NT2/D1 (cell line): ENCODE results near the gene MDK.
A peak's percentile ranks its signal among the peaks of the same experiment; 100 is the strongest.

Experiments used
- DNase-seq: peaks from one replicate; pipeline ENCODE4 v3.0.0-alpha.2; 2011; ENCODE audit warnings: low read depth, low spot score
- H3K27me3 ChIP-seq: 2 replicates; pipeline ENCODE4 v1.6.0; 2011; ENCODE audit warnings: mild to moderate bottlenecking; ENCODE audit not compliant: insufficient read length, insufficient read depth
- H3K36me3 ChIP-seq: 2 replicates; pipeline ENCODE4 v1.6.1; 2011; ENCODE audit warnings: mild to moderate bottlenecking, low read length, mixed read lengths; ENCODE audit not compliant: insufficient read depth, insufficient read length
- H3K4me1 ChIP-seq: 2 replicates; pipeline ENCODE4 v1.5.1; 2011; ENCODE audit not compliant: insufficient read depth, insufficient read length
- H3K4me3 ChIP-seq: 2 replicates; pipeline ENCODE4 v1.5.1; 2011; ENCODE audit warnings: low read depth; ENCODE audit not compliant: insufficient read length
- H3K9ac ChIP-seq: 2 replicates; pipeline ENCODE4 v1.6.0; 2011; ENCODE audit warnings: low read depth; ENCODE audit not compliant: insufficient read length
- H3K9me3 ChIP-seq: 2 replicates; pipeline ENCODE4 v1.5.1; 2011; ENCODE audit warnings: mild to moderate bottlenecking, low read length; ENCODE audit not compliant: insufficient read depth
- SUZ12 ChIP-seq: IDR thresholded peaks from 2 replicates; pipeline ENCODE4 v1.6.1; 2011; ENCODE audit not compliant: insufficient read length, insufficient read depth; ENCODE audit errors: extremely low read depth
- YY1 ChIP-seq: IDR thresholded peaks from 2 replicates; pipeline ENCODE4 v1.6.1; 2011; ENCODE audit not compliant: insufficient read length, insufficient read depth
- ZNF274 ChIP-seq: IDR thresholded peaks from 2 replicates; pipeline ENCODE4 v1.6.1; 2011; ENCODE audit warnings: mild to moderate bottlenecking, low read depth, low read length

The MDK gene

DNA sequence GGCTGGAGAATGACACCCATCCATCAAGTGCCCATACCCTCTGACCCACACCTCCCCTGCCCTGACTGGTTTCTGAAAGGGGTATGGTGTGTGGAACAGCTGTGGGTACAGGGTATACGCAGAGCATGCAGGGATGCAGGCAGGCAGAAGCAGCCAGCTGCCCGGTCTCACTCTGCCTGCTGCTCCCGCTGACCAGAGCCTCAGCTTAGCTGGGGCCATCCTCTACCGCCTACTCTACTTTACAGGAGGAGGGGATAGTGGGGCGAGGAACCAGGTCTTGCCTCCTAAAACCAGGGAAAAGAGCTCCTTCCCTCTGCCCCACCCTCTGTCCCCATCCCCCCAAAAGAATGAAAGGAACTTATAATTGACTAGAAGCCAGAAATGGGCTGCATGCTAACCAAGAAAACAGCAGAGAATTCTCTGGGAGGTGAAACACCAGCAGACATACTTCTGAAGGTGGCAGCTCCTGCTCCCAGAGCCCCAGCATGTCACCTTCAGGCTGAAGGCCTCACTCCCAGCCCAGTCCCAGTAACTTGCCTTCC lies 23.1 kb downstream of the MDK start:
- H3K27me3 ChIP-seq: no peaks in the 10 kb centered on the region
- H3K9ac ChIP-seq: no peak overlapping the region
- no peak overlapping the region for H3K4me3 ChIP-seq
- TF ChIP-seq YY1 (no peak), ZNF274 (no peak), SUZ12 (no peak)
- H3K4me1 ChIP-seq: peaks cover 15% of the 10 kb centered on the region
- H3K9me3 ChIP-seq: no peaks in the 10 kb centered on the region
- H3K36me3 ChIP-seq: peaks cover 79% of the 10 kb centered on the region
- DNase-seq: no peak

DNA sequence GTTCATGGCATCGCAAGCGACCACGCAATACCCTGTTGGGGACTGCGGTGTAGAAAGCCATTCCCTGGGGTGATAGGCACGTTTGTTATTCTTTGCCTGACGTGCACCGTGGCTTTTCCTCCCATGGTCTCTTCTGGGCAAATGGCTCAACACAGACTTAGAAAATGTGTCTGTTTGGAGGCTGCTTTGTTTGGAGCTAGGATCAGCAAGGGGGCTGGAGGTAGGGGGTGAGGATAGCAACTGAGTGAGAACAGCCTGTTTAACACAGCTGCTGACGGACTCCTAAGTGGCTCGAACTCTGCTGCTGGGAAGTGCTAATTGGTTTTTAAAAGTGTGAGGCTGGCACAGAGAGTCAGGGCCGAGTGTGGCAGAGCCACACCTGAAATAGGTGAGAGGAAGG lies 26.2 kb downstream of the MDK start:
- Histone ChIP-seq H3K9me3 (no peaks in the 10 kb centered on the region), H3K36me3 (peaks cover 65% of the 10 kb centered on the region), H3K27me3 (no peaks in the 10 kb centered on the region), H3K4me1 (peaks cover 27% of the 10 kb centered on the region), H3K4me3 (no peak overlapping the region), H3K9ac (peak overlapping the region; percentile 39)
- DNase-seq: no peak
- TF ChIP-seq ZNF274 (no peak), SUZ12 (no peak), YY1 (no peak)

DNA sequence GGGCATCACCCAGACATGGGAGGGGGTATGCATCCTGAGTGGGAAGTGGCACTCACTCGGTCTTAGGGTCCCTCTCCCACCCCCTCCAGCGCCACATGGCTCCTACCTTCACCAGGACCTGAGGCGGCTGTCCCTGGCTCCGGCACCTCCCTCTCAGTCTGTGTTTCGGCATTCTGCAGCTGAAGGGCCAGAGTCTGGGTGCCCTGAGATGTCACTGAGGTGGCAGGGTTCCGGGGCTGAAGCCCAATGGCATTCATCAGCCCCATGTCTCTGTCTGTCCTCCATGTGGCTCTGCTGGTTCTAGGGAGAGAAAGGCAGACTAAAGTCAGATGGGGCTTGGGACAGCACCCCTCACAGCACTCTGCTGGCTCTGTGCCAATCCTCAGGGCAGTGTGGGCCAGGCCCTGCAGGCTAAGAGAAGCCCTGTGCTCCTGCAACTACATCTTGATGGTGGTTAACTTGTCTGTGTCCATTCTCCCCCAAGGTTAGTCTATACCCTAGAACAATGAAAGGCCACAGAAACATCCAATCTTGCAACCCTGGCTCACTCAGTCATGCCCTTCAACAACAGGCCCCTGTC lies 27.0 kb downstream of the MDK start:
- peaks cover 62% of the 10 kb centered on the region for H3K36me3 ChIP-seq

DNA sequence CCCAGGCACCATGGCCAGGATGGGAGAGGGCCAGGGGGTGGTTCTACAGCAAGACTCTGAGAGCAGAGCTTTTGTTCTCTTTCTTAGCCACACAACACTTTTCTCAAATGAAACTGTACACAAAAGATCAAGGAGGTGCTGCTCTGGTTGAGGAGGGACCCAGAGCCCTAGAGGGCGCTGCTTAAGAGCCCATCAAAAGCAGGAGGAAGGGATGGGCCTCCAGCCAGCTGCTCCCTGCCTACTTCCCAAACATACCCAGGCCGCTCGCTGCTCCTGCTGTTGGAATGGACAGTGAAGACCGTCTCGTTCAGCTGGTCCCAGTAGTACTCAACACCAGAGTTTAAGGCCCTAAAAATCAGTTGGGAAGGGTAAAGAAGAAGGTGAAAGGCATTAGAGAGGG lies 28.6 kb downstream of the MDK start:
- Histone ChIP-seq H3K9me3 (no peaks in the 10 kb centered on the region), H3K9ac (peak overlapping the region; percentile 4), H3K4me1 (peaks cover 27% of the 10 kb centered on the region), H3K27me3 (no peaks in the 10 kb centered on the region), H3K4me3 (no peak overlapping the region), H3K36me3 (peaks cover 64% of the 10 kb centered on the region)
- DNase-seq: no peak
- TF ChIP-seq YY1: no peak
- no peak for TF ChIP-seq ZNF274
- no peak for TF ChIP-seq SUZ12

More for the DNA sequence above, 27.0 kb downstream of the MDK start:
- H3K27me3 ChIP-seq: no peaks in the 10 kb centered on the region
- no peak overlapping the region for H3K4me3 ChIP-seq
- no peak for DNase-seq
- H3K9me3 ChIP-seq: no peaks in the 10 kb centered on the region
- H3K9ac ChIP-seq: peak overlapping the region; percentile 21
- TF ChIP-seq YY1 (no peak), ZNF274 (no peak), SUZ12 (no peak)
- peaks cover 27% of the 10 kb centered on the region for H3K4me1 ChIP-seq

DNA sequence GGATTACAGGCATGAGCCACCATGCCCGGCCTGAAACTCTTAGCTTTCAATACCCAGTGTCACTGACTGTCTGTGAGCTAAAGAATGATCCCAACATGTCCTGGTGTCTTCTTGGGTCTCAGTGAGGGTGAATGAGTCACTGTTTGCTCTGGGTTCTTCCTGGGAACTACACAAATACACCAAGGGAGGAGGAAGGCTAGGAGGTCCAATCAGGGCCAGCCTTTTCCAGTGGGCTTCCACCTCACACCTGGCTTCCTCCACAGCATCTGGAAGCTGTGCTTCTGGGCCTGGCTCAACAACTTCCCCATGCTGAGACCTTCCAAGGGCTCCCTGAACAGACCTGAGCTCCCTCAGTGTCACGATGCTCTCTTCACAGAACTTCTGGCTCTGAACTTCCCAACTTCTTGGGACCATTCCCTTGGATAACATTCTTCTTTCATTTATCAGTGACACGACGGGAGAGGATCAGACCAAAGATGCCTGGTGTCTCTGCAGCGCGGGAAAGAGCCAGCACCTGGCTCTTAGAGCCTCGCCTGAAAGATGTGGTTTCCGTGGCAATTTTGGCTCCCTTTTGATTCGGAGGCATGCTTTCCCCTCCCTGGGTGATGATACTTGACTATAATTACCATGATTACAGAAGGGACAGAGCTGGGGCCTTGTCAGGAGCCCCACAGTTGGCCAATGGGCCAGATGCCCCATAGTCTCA lies 32.4 kb downstream of the MDK start:
- H3K9me3 ChIP-seq: no peaks in the 10 kb centered on the region
- no peak overlapping the region for H3K9ac ChIP-seq
- DNase-seq: no peak
- H3K36me3 ChIP-seq: peaks cover 60% of the 10 kb centered on the region
- H3K4me3 ChIP-seq: no peak overlapping the region
- TF ChIP-seq YY1 (no peak), ZNF274 (no peak), SUZ12 (no peak)
- no peaks in the 10 kb centered on the region for H3K27me3 ChIP-seq
- peaks cover 14% of the 10 kb centered on the region for H3K4me1 ChIP-seq

DNA sequence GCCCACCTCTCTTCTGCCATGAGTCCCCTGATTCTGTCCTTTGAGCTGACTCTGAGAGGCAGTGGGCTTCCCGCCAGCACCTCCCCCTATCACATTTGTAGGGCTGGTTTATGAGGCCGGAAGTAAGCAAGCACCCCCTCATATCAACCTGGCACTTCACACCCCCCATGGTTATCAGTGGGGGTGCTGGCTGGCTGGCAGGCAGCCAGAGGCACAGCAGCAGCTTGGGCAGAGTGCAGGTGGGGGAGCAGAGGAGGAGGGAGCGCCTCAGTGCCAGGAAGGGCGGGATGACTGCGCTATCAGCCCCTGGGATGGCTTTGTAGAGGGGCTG lies 33.0 kb downstream of the MDK start:
- Histone ChIP-seq H3K9ac (no peak overlapping the region), H3K4me1 (peaks cover 13% of the 10 kb centered on the region), H3K4me3 (no peak overlapping the region), H3K27me3 (no peaks in the 10 kb centered on the region), H3K36me3 (peaks cover 56% of the 10 kb centered on the region), H3K9me3 (no peaks in the 10 kb centered on the region)
- no peak for DNase-seq
- TF ChIP-seq ZNF274 (no peak), YY1 (no peak), SUZ12 (no peak)

DNA sequence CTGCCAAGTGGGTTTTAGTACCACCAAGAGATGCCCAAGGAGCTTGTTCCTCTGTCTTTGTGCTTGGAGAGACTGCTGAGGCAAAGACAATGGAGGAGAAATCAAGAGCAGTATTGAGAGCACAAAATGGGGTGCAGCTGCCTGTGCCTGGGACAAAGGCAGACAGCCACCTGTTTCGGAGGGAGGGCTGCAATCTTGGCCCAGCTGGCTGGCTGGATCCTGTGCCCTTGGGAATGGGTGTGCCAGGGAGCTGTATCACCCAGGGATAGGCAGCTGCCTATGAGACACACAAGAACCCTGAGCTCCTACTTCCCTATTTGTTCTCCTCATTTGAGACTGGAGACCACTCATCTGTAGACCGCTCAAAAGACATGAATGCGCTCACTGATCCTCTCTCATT lies 33.4 kb downstream of the MDK start:
- Histone ChIP-seq H3K36me3 (peaks cover 52% of the 10 kb centered on the region), H3K4me3 (no peak overlapping the region), H3K9ac (no peak overlapping the region), H3K27me3 (no peaks in the 10 kb centered on the region), H3K9me3 (no peaks in the 10 kb centered on the region), H3K4me1 (peaks cover 10% of the 10 kb centered on the region)
- TF ChIP-seq SUZ12 (no peak), ZNF274 (no peak), YY1 (no peak)
- DNase-seq: no peak
